Measurements from ENCODE around the gene NTN1.
"Not testable (repeated sequence)": the region's sequence is repeated elsewhere in the genome, so short reads cannot be mapped to it uniquely, and the experiment has no call there.

Gene NTN1

GRCh38 chr17:9086577-9086976 lies 65.3 kb downstream of the NTN1 start:
- DNase-seq (ENCODE audit: low read depth, low spot score) = no peak

DNA sequence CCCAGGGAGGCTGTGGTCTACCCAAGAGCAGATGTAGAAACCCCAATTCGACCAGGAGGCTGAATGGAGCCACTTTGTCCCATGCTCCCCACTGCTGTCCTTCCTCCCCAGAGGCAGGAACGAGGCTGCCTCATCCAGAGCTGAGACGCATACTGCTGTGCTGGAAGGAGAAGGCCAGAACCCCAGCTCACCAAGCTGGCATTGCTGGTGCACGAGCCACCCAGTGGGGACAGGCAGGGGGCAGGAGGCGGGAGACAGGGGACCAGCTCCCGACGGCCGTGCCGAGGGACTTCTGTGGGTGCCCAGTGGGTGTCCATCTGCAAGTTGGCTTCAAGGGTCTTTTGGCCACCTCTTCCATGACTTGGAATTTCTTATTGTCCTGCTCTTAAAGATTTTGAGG lies 66.6 kb downstream of the NTN1 start:
- DNase-seq (ENCODE audit: low read depth, low spot score) = no peak

DNA sequence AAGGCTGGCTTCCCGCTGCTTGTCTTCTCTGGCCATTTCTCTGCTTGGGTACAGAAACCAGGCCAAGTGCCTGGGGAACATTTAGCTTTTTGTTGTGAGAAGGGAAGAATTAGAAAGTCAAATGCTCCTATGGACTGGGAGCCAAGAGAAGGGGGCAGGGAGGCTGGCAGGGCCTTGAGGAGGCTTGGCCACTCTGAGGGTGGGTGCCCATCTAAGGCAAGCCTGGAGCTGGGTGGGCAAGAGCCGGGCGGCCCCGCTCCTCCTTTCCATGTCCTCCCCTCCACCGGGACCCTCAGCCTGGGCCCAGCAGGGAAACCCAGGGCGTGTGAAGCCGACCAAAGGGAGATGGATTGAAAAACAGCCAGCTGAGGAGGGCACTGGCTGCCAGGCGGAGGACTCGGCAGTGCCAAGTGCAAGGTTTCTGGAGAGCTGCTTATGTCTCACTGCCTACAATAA lies 69.4 kb downstream of the NTN1 start:
- no peak for DNase-seq (ENCODE audit: low read depth, low spot score)

DNA sequence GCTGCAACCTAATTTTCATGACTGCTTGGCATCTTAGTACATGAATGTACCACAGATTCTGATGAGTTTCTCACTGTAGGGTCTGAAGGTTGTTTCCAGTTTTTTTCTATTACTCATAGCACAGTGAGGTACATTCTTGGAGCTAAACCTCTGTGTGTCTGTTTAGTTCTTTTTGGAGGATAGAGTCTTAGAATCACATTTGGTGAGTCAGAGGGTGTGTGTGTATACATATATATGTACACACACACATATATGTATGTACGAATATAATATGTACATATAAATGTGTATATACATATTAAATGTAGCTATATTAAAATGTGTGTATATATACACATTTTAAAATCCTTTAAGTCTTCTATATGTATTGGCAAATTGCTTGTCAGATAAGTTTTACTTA lies 72.9 kb downstream of the NTN1 start:
- no peak for DNase-seq (ENCODE audit: low read depth, low spot score)

GRCh38 chr17:9095390-9095789 lies 74.1 kb downstream of the NTN1 start:
- DNase-seq (ENCODE audit: low read depth, low spot score) = no peak

- DNase-seq (ENCODE audit: low read depth, low spot score) = no peak
These were observed 77.0 kb downstream of the NTN1 start for GRCh38 chr17:9098242-9098825.

- DNase-seq (ENCODE audit: low read depth, low spot score) = no peak
These were observed 80.0 kb downstream of the NTN1 start for GRCh38 chr17:9101356-9101755.

DNA sequence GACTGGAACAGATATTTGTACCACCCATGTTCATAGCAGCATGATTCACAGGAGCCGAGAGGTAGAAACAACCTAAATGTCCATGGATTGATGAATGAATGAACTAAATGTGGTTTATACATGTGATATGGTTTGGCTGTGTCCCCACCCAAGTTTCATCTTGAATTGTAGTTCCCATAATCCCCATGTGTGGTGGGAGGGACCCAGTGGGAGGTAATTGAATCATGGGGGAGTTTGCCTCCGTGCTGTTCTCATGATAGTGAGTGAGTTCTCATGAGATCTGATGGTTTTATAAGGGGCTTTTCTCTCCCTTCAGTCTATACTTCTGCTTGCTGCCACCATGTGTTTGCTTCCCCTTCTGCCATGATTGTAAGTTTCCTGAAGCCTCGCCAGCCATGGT lies 81.9 kb downstream of the NTN1 start:
- DNase-seq (ENCODE audit: low read depth, low spot score) = not testable (repeated sequence)

- DNase-seq (ENCODE audit: low read depth, low spot score) = no peak
These were observed 83.2 kb downstream of the NTN1 start for GRCh38 chr17:9104370-9105041.

- DNase-seq (ENCODE audit: low read depth, low spot score) = no peak
These were observed 84.0 kb downstream of the NTN1 start for GRCh38 chr17:9105068-9105868.

DNA sequence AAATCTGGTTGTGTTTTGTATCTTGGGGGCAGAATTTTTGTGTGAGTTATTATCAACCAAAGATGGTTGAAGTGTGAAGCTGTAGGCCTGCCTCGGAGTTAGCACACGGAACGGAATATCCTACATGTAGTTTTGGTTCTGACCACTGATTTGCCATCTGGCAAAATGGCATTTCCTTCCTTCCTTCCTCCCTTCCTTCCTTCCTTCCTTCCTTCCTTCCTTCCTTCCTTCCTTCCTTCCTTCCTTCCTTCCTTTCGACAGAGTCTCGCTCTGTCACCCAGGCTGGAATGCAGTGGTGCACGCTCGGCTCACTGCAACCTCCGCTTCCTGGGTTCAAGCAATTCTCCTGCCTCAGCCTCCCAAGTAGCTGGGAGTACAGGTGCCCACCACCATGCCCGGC lies 85.0 kb downstream of the NTN1 start:
- not testable (repeated sequence) for DNase-seq (ENCODE audit: low read depth, low spot score)

DNA sequence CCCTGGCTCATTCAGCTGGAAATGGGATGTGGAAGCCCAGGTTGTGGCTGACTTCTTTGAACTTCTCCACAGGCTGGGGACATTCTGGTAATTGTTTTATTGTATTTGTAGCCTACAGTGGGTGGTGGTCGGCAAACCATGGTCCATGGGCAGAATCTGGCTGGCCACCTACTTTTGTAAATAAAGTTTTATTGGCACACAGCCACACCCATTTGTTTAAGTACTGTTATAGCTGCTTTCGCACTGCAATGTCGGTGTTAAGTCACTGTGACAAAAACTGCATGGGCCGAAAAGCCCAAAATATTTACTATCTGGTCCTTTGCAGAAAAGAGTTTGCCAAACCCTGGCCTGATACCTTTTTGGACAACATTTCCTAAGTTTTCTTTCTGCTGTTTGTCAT lies 86.2 kb downstream of the NTN1 start:
- DNase-seq (ENCODE audit: low read depth, low spot score) = no peak

GRCh38 chr17:9108146-9108545 lies 86.8 kb downstream of the NTN1 start:
- DNase-seq (ENCODE audit: low read depth, low spot score) = no peak

DNA sequence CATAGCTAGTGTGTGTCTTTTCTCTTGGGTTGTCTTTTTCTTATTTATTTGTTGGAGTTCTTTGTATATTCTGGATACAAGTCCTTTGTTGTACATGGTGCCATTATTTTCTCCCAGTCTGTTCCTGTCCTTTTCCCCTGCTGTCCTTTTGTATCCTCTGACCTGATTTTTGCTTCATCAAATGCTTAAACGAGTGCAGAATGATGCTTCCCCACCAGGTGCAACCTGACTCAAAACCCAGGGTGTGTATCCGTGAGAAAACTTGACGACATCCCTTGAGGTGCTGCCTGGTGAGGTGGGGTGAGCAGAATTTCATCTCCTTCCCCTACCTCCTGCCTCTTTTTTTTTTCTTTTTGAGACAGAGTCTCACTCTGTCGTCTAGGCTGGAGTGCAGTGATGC lies 88.6 kb downstream of the NTN1 start:
- no peak for DNase-seq (ENCODE audit: low read depth, low spot score)

DNA sequence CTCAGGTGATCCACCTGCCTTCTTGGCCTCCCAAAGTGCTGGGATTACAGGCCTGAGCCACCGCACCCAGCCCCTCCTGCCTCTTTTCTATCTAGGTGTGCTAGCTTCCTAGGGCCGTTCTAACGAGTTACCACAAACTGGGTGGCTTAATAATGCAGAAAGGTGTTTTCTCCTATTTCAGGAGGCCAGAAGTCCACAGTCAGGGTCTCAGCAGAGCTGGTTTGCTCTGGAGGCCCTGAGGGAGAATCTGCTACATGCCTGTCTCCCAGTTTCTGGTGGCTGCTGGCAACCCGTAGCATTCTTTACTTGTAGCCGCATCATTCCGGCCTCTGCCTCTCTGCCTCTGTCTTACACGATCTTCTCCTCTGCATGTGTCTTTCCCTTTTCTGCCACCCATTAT lies 89.2 kb downstream of the NTN1 start:
- no peak for DNase-seq (ENCODE audit: low read depth, low spot score)

DNA sequence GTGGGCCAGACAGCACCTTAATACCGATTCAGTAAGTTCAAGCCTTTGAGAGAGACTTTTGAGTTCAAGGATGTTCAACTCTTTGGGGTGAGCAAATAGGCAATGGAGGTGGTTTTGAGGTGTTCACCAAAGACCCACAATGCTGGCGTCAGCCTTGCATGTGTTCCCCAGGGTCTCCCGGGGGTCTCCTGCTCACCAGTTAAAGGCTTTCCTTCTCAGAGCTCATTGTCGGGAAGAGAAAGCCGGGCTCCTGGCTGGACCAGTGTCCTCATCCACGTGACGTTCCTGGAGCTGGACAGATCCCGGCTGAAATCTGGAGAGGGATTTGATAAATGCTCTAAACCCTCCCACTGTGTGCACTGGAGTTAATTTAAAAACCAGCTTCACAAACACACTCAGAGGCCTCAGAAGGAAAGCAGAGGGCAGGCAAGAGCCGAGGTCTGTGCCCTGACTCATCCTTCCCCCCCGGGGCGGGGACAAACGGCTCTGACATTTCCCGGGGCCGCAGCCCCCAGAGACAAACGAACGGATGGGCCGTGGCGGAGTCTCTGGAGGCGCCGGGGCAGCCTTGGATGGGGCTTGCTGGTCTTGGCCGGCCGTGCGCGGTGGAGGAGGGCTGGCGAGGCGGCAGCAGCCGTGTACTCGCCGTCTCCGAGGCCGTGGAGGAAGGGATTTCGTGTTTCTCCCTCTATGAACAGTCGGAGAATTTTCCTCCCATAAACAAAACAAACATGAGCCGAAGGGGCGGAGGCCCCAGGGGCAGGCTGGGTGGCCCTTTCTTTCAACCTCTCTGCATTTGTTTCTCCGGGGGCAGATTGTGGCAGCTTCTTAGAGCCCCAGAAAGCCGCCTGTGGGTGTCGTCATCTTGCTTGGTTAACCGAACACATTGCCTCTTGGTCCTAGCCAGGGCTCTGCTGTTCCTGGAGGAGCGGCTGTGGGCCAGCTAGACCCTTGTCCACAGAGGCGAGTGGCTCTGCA lies 94.2 kb downstream of the NTN1 start:
- DNase-seq (ENCODE audit: low read depth, low spot score) = peak; percentile 32

- no peak for DNase-seq (ENCODE audit: low read depth, low spot score)
These were observed 95.1 kb downstream of the NTN1 start for GRCh38 chr17:9116311-9116835.

DNA sequence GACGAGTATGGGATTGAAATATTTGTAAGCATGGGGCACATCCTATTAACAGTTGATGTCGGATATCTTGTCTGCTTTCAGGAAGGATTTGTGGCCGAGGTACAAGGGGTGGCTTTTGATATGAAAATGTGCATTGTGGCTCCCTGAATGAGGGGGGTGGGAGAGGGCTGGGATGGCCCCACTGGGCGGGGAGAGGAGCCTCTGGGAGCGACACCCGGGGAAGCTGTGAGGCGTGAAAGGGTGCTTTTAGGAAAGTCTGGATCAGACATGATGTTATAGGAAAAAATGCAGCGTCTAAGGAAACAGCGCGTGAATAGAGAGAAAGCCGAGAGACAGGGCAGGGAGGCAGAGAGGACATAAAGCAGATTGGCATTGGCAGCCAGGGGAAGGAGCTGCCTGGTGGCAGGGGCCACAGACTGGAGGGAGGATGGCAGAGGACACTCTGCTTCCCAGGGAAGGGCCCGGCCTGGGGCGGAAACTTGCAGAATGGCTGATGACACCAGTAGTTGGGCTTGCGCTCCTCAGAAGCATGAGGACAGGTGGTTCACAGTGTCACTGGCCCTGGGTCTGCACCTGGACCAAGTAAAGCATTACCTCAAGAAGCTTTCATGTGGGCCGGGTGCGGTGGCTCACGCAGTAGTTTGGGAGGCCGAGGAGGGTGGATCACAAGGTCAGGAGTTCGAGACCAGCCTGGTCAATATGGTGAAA lies 95.7 kb downstream of the NTN1 start:
- no peak for DNase-seq (ENCODE audit: low read depth, low spot score)

DNA sequence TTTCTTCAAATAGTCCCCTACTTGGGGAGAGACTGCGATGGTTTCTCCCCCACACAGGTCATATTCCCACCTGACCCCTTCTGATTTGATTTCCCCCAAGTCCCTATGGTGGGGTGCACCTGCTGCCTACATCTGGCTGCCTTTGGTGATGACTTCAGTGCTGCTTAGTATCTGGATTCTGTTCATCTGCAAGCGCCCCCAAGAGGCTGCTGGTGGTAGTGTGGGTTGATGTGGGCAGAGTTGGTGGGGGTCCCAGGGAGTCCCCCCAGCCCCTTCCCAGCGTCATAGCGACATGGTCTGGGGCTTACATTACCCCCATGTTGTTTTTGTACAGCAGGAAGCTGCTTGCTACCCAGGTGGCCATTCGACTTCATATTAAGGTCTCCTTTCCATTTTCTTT lies 99.2 kb downstream of the NTN1 start:
- no peak for DNase-seq (ENCODE audit: low read depth, low spot score)

DNA sequence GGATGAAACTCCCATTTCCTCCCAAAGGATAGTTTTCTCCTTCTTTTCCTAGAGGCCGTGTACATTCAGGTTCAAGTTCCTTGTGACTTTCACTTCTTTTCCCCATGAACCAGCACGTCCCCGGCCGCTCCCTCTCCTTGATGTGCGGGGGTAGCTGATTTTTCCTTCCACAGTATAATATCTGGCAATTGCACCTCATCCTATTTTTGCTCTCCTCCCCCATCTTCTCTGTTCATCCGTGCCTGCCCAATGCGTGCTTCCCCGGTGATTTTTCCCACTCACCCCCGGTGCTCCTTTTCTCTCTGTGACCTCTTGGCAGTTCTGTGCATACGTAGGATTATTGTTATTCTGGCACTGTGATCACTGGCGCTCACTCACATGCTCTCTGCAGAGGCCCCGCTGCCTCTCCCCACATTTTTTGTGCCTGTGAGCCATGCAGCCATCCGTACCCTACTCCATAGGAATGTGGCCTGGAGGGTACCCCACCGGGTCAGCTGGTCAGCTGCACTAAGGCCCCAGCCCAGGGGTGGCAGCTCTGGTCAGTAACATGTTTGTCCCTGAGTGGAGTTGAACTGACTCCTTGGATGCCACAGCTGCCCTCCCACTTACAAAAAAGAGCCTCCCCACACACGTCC lies 100.0 kb downstream of the NTN1 start:
- DNase-seq (ENCODE audit: low read depth, low spot score) = no peak

Data from activated naive CD8-positive, alpha-beta T cell treated with anti-CD3 and anti-CD28 coated beads, Interleukin-2, amount 50 U/mL, for 16 hours (primary cell).